Endothelial cell (in vitro differentiated cells): ENCODE measurements around the gene CA14. TPM values are rescaled to one million over a fixed set of nuclear protein-coding genes. Genes with fewer than 3 reads are reported as not detected.
A peak's percentile ranks its signal among the peaks of the same experiment; 100 is the strongest.
"Not testable (repeated sequence)": the region's sequence is repeated elsewhere in the genome, so short reads cannot be mapped to it uniquely, and the experiment has no call there.

Experiments
- DNase-seq: peaks from one replicate; pipeline ENCODE4 v3.0.0; 2021; ENCODE audit warnings: low spot score
- H3K27ac Mint-ChIP-seq: one replicate; pipeline ENCODE4 v1.8.0; 2021; ENCODE audit warnings: mixed read lengths, inconsistent platforms; ENCODE audit not compliant: unreplicated experiment
- H3K27me3 Mint-ChIP-seq: one replicate; pipeline ENCODE4 v1.8.0; 2021; ENCODE audit warnings: mild to moderate bottlenecking, moderate library complexity, mixed read lengths, inconsistent platforms; ENCODE audit not compliant: unreplicated experiment
- H3K36me3 Mint-ChIP-seq: one replicate; pipeline ENCODE4 v1.8.0; 2021; ENCODE audit warnings: mild to moderate bottlenecking, low read depth, mixed read lengths, inconsistent platforms; ENCODE audit not compliant: unreplicated experiment
- H3K4me1 Mint-ChIP-seq: one replicate; pipeline ENCODE4 v1.8.0; 2021; ENCODE audit warnings: mild to moderate bottlenecking, mixed read lengths, inconsistent platforms; ENCODE audit not compliant: unreplicated experiment
- H3K4me3 Mint-ChIP-seq: one replicate; pipeline ENCODE4 v1.8.0; 2021; ENCODE audit warnings: mild to moderate bottlenecking, mixed read lengths, inconsistent platforms; ENCODE audit not compliant: unreplicated experiment
- H3K9me3 Mint-ChIP-seq: one replicate; pipeline ENCODE4 v1.8.0; 2021; ENCODE audit warnings: mixed read lengths, inconsistent platforms; ENCODE audit not compliant: unreplicated experiment
- CTCF ChIP-seq: fragments of 200-600 bp; sonication (generic); IDR thresholded peaks from one replicate; pipeline ENCODE4 v1.5.0; 2021; ENCODE audit warnings: antibody characterized with exemption; ENCODE audit not compliant: unreplicated experiment
- long read RNA-seq: library from polyadenylated mRNA; unstranded; transcript quantifications from one replicate; pipeline ENCODE4 v2.0.0, GENCODE V29; 2020; ENCODE audit not compliant: unreplicated experiment
- total RNA-seq: library from RNA; stranded (reverse); fragmentation: NEBNext Ultra II Directional; extraction: Animal tissue kit (Norgen Biotek cat#: 25700); gene quantifications from one replicate; pipeline ENCODE4 v1.2.1, GENCODE V29; 2021; ENCODE audit not compliant: unreplicated experiment

CA14 gene
- 6.3 TPM for total RNA-seq
- long read RNA-seq, partial matches to known transcripts: 1 of 7 reads
- long read RNA-seq, other reads (novel, unspliced or antisense): 5 of 7 reads

GRCh38 chr1:150257624-150258585 is at the start of gene CA14:
CA14 (plus strand) TSS chr1:150257774; CDS start chr1:150258129, 355 bp downstream.
- DNase-seq: peak; percentile 40
- peaks cover 10% of the 10 kb centered on the region for H3K36me3 Mint-ChIP-seq
- peak within 1 kb of the TSS; percentile 85 for H3K27ac Mint-ChIP-seq
- TF ChIP-seq CTCF: no peak
- peaks cover 65% of the 10 kb centered on the region for H3K4me1 Mint-ChIP-seq
- peak within 1 kb of the TSS; percentile 84 for H3K4me3 Mint-ChIP-seq
- H3K27me3 Mint-ChIP-seq: peaks cover 13% of the 10 kb centered on the region
- H3K9me3 Mint-ChIP-seq: no peaks in the 10 kb centered on the region

GRCh38 chr1:150208460-150208859 is 49.1 kb upstream of the CA14 start:
- not testable (repeated sequence) for H3K27me3 Mint-ChIP-seq, H3K4me3 Mint-ChIP-seq, H3K9me3 Mint-ChIP-seq, H3K4me1 Mint-ChIP-seq, H3K36me3 Mint-ChIP-seq, DNase-seq, H3K27ac Mint-ChIP-seq

GRCh38 chr1:150210091-150210490 is 47.5 kb upstream of the CA14 start:
- Mint-ChIP-seq H3K9me3 (no peaks in the 10 kb centered on the region), H3K27me3 (peaks cover 2% of the 10 kb centered on the region), H3K36me3 (no peaks in the 10 kb centered on the region), H3K4me1 (peaks cover 5% of the 10 kb centered on the region), H3K4me3 (no peak overlapping the region), H3K27ac (no peak overlapping the region)
- no peak for DNase-seq
- no peak for TF ChIP-seq CTCF

- no peak overlapping the region for H3K27ac Mint-ChIP-seq
- DNase-seq: no peak
Measured at GRCh38 chr1:150210706-150211105, 46.9 kb upstream of the CA14 start.

GRCh38 chr1:150212070-150212469 is 45.5 kb upstream of the CA14 start:
- Mint-ChIP-seq H3K4me3 (no peak overlapping the region), H3K27me3 (peaks cover 2% of the 10 kb centered on the region), H3K9me3 (no peaks in the 10 kb centered on the region), H3K27ac (no peak overlapping the region), H3K36me3 (no peaks in the 10 kb centered on the region), H3K4me1 (peaks cover 5% of the 10 kb centered on the region)
- TF ChIP-seq CTCF: no peak
- DNase-seq: no peak

More at GRCh38 chr1:150210706-150211105, 46.9 kb upstream of the CA14 start:
- Mint-ChIP-seq H3K9me3 (no peaks in the 10 kb centered on the region), H3K4me3 (no peak overlapping the region), H3K36me3 (no peaks in the 10 kb centered on the region), H3K27me3 (peaks cover 2% of the 10 kb centered on the region), H3K4me1 (peaks cover 5% of the 10 kb centered on the region)
- no peak for TF ChIP-seq CTCF
